ENCODE data around the gene MYH11.

Gene MYH11

GRCh38 chr16:15785386-15786059 lies 71.3 kb downstream of the MYH11 start:
- no peak overlapping the region for H3K27ac ChIP-seq (ENCODE audit: low read length)
- H3K36me3 ChIP-seq (ENCODE audit: control insufficient read depth in 1 of 2, insufficient read depth in 2 of 2, low read length in 2 of 2): peaks cover 9 to 16% of the 10 kb centered on the region in 2 donors
- no peaks in the 10 kb centered on the region for H3K9me3 ChIP-seq (ENCODE audit: control insufficient read depth in 1 of 2, low read length in 2 of 2)
- H3K27me3 ChIP-seq (ENCODE audit: low read depth, low read length): no peaks in the 10 kb centered on the region
- no peak overlapping the region for H3K4me3 ChIP-seq (ENCODE audit: low read depth in 1 of 2, low read length in 2 of 2)
- H3K4me1 ChIP-seq (ENCODE audit: control insufficient read depth in 1 of 2, insufficient read depth in 2 of 2, low read length in 2 of 2): peaks cover 0 to 74% of the 10 kb centered on the region in 2 donors

DNA sequence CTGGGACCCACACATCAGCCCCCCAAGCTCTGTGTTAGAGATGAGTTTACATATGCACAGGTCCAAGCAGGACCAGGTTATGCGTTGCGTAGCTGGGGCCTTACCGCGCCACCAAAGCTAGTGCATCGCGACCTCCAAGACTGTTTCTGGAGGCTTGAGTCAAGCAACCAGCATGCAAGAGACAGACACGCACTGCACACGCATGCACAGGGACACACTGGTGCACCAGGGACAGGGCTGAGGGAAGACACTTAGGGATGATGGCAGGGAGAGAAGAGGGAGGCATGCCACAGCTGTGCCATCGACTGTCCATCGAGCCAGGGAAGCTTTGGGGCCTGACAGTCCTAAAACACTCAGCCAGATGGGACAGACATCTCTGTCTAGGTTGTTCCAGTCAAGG lies 72.8 kb downstream of the MYH11 start:
- Histone ChIP-seq H3K4me1 (ENCODE audit: control insufficient read depth in 1 of 2, insufficient read depth in 2 of 2, low read length in 2 of 2) (peaks cover 0 to 74% of the 10 kb centered on the region in 2 donors), H3K27me3 (ENCODE audit: low read depth, low read length) (no peaks in the 10 kb centered on the region), H3K9me3 (ENCODE audit: control insufficient read depth in 1 of 2, low read length in 2 of 2) (no peaks in the 10 kb centered on the region), H3K4me3 (ENCODE audit: low read depth in 1 of 2, low read length in 2 of 2) (no peak overlapping the region), H3K36me3 (ENCODE audit: control insufficient read depth in 1 of 2, insufficient read depth in 2 of 2, low read length in 2 of 2) (peaks cover 9 to 24% of the 10 kb centered on the region in 2 donors), H3K27ac (ENCODE audit: low read length) (no peak overlapping the region)

DNA sequence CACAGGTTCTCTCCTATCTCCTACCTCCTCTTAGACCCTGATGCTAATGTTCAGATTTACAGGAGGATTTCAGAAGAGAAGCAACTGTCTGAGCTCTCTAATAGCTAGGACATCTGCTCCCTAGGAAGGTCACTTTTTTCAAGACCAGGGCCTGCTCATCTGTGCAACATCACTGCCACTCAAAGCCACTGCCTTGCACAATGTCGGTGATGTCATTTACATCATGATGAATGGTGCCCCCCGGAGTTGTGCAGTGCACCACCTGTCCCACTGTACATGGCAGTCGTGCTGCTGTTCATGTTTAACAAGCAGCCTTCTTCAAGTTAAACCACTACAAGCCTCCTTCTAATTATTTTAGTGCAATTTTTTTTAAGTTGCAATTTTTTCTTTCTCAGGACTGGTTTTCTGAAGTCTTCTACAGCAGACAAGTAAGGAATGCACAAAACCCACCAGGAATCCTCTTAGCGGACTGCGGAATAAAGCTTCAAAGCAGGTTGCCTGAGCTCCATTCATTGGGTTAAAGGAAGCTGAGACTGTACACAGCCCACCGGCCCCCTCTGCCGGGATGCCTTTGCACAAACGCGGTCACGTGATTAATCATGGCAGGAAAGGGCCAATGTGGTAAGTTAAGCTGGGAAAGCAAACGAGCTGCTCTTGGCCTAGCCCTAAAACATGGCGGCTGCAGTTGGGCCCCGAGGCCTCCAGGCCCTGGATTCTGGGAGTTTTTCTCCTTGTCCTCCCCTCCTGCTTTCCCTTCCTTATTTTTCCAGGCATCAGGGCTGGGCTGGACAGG lies 74.1 kb downstream of the MYH11 start:
- Histone ChIP-seq H3K27ac (ENCODE audit: low read length) (peak overlapping the region; percentile 7), H3K4me3 (ENCODE audit: low read depth in 1 of 2, low read length in 2 of 2) (no peak overlapping the region), H3K36me3 (ENCODE audit: control insufficient read depth in 1 of 2, insufficient read depth in 2 of 2, low read length in 2 of 2) (peaks cover 9 to 32% of the 10 kb centered on the region in 2 donors), H3K9me3 (ENCODE audit: control insufficient read depth in 1 of 2, low read length in 2 of 2) (no peaks in the 10 kb centered on the region), H3K4me1 (ENCODE audit: control insufficient read depth in 1 of 2, insufficient read depth in 2 of 2, low read length in 2 of 2) (peaks cover 0 to 74% of the 10 kb centered on the region in 2 donors), H3K27me3 (ENCODE audit: low read depth, low read length) (no peaks in the 10 kb centered on the region)

DNA sequence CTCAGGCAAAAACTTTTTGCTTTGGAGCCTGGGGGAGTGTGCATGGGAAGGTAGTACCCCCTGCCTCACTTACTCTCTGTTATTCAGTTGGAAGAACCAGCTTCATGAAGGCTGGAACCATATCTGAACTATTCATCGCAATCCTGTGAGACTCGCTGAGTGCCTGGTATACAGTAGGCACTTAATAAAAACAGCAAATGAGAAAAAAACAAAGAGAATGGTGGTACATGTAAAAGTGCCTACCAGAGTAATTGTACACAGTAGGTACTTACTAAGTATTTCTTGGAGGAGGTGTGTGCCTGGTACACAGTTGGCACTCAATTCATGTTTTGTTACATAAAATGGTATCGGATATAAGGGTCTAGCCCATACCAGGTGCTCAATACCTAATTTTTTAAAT lies 75.2 kb downstream of the MYH11 start:
- H3K4me3 ChIP-seq (ENCODE audit: low read depth in 1 of 2, low read length in 2 of 2): no peak overlapping the region
- no peaks in the 10 kb centered on the region for H3K9me3 ChIP-seq (ENCODE audit: control insufficient read depth in 1 of 2, low read length in 2 of 2)
- no peaks in the 10 kb centered on the region for H3K27me3 ChIP-seq (ENCODE audit: low read depth, low read length)
- H3K36me3 ChIP-seq (ENCODE audit: control insufficient read depth in 1 of 2, insufficient read depth in 2 of 2, low read length in 2 of 2): peaks cover 9 to 37% of the 10 kb centered on the region in 2 donors
- H3K4me1 ChIP-seq (ENCODE audit: control insufficient read depth in 1 of 2, insufficient read depth in 2 of 2, low read length in 2 of 2): peaks cover 0 to 73% of the 10 kb centered on the region in 2 donors
- H3K27ac ChIP-seq (ENCODE audit: low read length): no peak overlapping the region

- peaks cover 0 to 73% of the 10 kb centered on the region in 2 donors for H3K4me1 ChIP-seq (ENCODE audit: control insufficient read depth in 1 of 2, insufficient read depth in 2 of 2, low read length in 2 of 2)
- no peaks in the 10 kb centered on the region for H3K27me3 ChIP-seq (ENCODE audit: low read depth, low read length)
- no peak overlapping the region for H3K27ac ChIP-seq (ENCODE audit: low read length)
- no peaks in the 10 kb centered on the region for H3K9me3 ChIP-seq (ENCODE audit: control insufficient read depth in 1 of 2, low read length in 2 of 2)
- peaks cover 4 to 37% of the 10 kb centered on the region in 2 donors for H3K36me3 ChIP-seq (ENCODE audit: control insufficient read depth in 1 of 2, insufficient read depth in 2 of 2, low read length in 2 of 2)
- no peak overlapping the region for H3K4me3 ChIP-seq (ENCODE audit: low read depth in 1 of 2, low read length in 2 of 2)
These were observed 76.0 kb downstream of the MYH11 start for GRCh38 chr16:15780805-15781204.

- Histone ChIP-seq H3K36me3 (ENCODE audit: control insufficient read depth in 1 of 2, insufficient read depth in 2 of 2, low read length in 2 of 2) (peaks cover 4 to 37% of the 10 kb centered on the region in 2 donors), H3K27ac (ENCODE audit: low read length) (no peak overlapping the region)
These were observed 77.0 kb downstream of the MYH11 start for GRCh38 chr16:15779664-15780351.

DNA sequence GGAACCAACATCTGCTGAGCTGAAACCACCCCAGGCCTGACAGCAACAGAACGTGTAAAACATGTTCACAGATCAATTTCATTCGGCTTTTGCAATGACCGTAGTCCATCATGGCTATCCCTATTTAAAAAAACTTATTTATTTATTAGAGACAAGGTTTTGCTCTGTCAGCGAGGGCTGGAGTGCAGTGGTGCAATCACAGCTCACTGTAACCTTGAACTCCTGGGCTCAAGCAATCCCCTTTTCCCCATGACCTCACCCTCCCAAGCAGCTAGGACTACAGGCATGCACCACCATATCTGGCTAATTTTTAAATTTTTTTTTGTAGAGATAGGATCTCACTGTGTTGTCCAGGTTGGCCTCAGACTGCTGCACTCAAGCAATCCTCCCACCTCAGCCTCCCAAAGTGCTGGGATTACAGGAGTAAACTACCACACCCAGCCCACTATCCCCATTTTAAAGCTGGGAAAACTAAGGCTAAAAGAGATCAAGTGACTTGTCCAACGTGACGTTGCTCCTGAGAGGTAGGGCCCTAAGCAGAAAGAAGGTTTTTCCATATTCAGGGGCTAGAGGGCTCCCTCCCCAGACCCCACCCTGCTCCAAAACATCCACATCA lies 77.7 kb downstream of the MYH11 start:
- H3K4me1 ChIP-seq (ENCODE audit: control insufficient read depth in 1 of 2, insufficient read depth in 2 of 2, low read length in 2 of 2): peaks cover 0 to 62% of the 10 kb centered on the region in 2 donors
- peaks cover 4 to 35% of the 10 kb centered on the region in 2 donors for H3K36me3 ChIP-seq (ENCODE audit: control insufficient read depth in 1 of 2, insufficient read depth in 2 of 2, low read length in 2 of 2)
- no peaks in the 10 kb centered on the region for H3K9me3 ChIP-seq (ENCODE audit: control insufficient read depth in 1 of 2, low read length in 2 of 2)
- H3K27me3 ChIP-seq (ENCODE audit: low read depth, low read length): no peaks in the 10 kb centered on the region
- H3K4me3 ChIP-seq (ENCODE audit: low read depth in 1 of 2, low read length in 2 of 2): no peak overlapping the region
- H3K27ac ChIP-seq (ENCODE audit: low read length): no peak overlapping the region

More at GRCh38 chr16:15779664-15780351, 77.0 kb downstream of the MYH11 start:
- H3K4me1 ChIP-seq (ENCODE audit: control insufficient read depth in 1 of 2, insufficient read depth in 2 of 2, low read length in 2 of 2): peaks cover 0 to 66% of the 10 kb centered on the region in 2 donors
- H3K27me3 ChIP-seq (ENCODE audit: low read depth, low read length): no peaks in the 10 kb centered on the region
- H3K4me3 ChIP-seq (ENCODE audit: low read depth in 1 of 2, low read length in 2 of 2): no peak overlapping the region
- no peaks in the 10 kb centered on the region for H3K9me3 ChIP-seq (ENCODE audit: control insufficient read depth in 1 of 2, low read length in 2 of 2)

DNA sequence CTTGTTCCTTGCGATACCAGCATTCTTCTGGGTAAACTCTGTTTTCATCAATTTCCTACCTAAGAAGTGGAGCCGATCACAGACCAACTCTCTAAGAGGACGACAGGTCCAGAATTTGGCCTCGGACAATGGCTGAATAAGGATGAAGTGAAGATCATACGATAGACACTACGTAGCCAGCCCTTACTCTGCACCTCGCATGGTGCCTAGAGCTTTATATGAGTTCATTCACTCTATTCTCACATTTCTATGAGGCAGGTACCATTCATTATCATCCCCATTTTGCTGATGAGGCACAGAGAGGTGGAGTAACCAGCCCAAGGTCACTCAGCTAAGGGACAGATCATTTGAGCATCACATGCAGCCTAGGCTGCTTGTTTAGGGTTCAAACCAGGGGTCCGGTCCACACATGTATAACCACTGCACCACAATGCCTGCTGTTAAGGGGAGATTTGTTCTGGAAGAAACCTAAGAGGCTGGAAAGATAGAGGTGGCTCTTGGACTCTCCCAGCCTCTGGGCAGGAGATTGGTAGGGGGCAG lies 78.6 kb downstream of the MYH11 start:
- no peak overlapping the region for H3K27ac ChIP-seq (ENCODE audit: low read length)
- H3K4me3 ChIP-seq (ENCODE audit: low read depth in 1 of 2, low read length in 2 of 2): no peak overlapping the region
- H3K36me3 ChIP-seq (ENCODE audit: control insufficient read depth in 1 of 2, insufficient read depth in 2 of 2, low read length in 2 of 2): peaks cover 4 to 30% of the 10 kb centered on the region in 2 donors
- H3K4me1 ChIP-seq (ENCODE audit: control insufficient read depth in 1 of 2, insufficient read depth in 2 of 2, low read length in 2 of 2): peaks cover 0 to 62% of the 10 kb centered on the region in 2 donors
- H3K9me3 ChIP-seq (ENCODE audit: control insufficient read depth in 1 of 2, low read length in 2 of 2): no peaks in the 10 kb centered on the region
- H3K27me3 ChIP-seq (ENCODE audit: low read depth, low read length): no peaks in the 10 kb centered on the region

- no peaks in the 10 kb centered on the region for H3K27me3 ChIP-seq (ENCODE audit: low read depth, low read length)
- no peak overlapping the region for H3K27ac ChIP-seq (ENCODE audit: low read length)
- peaks cover 4 to 30% of the 10 kb centered on the region in 2 donors for H3K36me3 ChIP-seq (ENCODE audit: control insufficient read depth in 1 of 2, insufficient read depth in 2 of 2, low read length in 2 of 2)
- H3K4me1 ChIP-seq (ENCODE audit: control insufficient read depth in 1 of 2, insufficient read depth in 2 of 2, low read length in 2 of 2): peaks cover 0 to 57% of the 10 kb centered on the region in 2 donors
- no peak overlapping the region for H3K4me3 ChIP-seq (ENCODE audit: low read depth in 1 of 2, low read length in 2 of 2)
- no peaks in the 10 kb centered on the region for H3K9me3 ChIP-seq (ENCODE audit: control insufficient read depth in 1 of 2, low read length in 2 of 2)
These were observed 79.2 kb downstream of the MYH11 start for GRCh38 chr16:15777533-15778203.

GRCh38 chr16:15776572-15776971 lies 80.3 kb downstream of the MYH11 start:
- H3K36me3 ChIP-seq (ENCODE audit: control insufficient read depth in 1 of 2, insufficient read depth in 2 of 2, low read length in 2 of 2): peaks cover 7 to 28% of the 10 kb centered on the region in 2 donors
- H3K27me3 ChIP-seq (ENCODE audit: low read depth, low read length): no peaks in the 10 kb centered on the region
- H3K9me3 ChIP-seq (ENCODE audit: control insufficient read depth in 1 of 2, low read length in 2 of 2): no peaks in the 10 kb centered on the region
- H3K4me3 ChIP-seq (ENCODE audit: low read depth in 1 of 2, low read length in 2 of 2): no peak overlapping the region
- H3K27ac ChIP-seq (ENCODE audit: low read length): no peak overlapping the region
- peaks cover 0 to 49% of the 10 kb centered on the region in 2 donors for H3K4me1 ChIP-seq (ENCODE audit: control insufficient read depth in 1 of 2, insufficient read depth in 2 of 2, low read length in 2 of 2)

All from muscle layer of duodenum (tissue), 2 donors.